Tibial artery (tissue), 4 donors: Measurements from ENCODE around the gene DYNC1I1.

Experiments used
- DNase-seq, 2 donors: peaks; one replicate each; pipeline ENCODE4 v3.0.0-alpha.2; 2019
- H3K27ac ChIP-seq, 2 donors: fragments of 200-600 bp; sonication (generic) in 1 of 2; 1 replicate in 1 of 2; 2 replicates in 1 of 2; pipeline ENCODE4 v1.5.1; 2018 to 2019; ENCODE audit warnings: mild to moderate bottlenecking in 1 of 2
- H3K27me3 ChIP-seq, 2 donors: fragments of 200-600 bp; sonication (generic) in 1 of 2; one replicate each; pipeline versions ENCODE4 v1.5.1 to v1.6.0; 2016 to 2019
- H3K36me3 ChIP-seq, 3 donors: fragments of 200-600 bp; sonication (generic) in 2 of 3; one replicate each; pipeline ENCODE4 v1.5.1; 2016 to 2019; ENCODE audit warnings: mild to moderate bottlenecking in 2 of 3
- H3K4me1 ChIP-seq, 4 donors: fragments of 200-600 bp; sonication (generic) in 2 of 4; 1 replicate in 3 of 4; 2 replicates in 1 of 4; pipeline ENCODE4 v1.5.1; 2016 to 2019
- H3K4me3 ChIP-seq, 2 donors: fragments of 200-600 bp; sonication (generic) in 1 of 2; 1 replicate in 1 of 2; 2 replicates in 1 of 2; pipeline ENCODE4 v1.5.1; 2018 to 2019; ENCODE audit warnings: mild to moderate bottlenecking in 2 of 2
- H3K9me3 ChIP-seq, 3 donors: fragments of 200-600 bp; sonication (generic) in 1 of 3; one replicate each; pipeline ENCODE4 v1.5.1; 2016 to 2019
- CTCF ChIP-seq, 2 experiments: fragments of 200-600 bp in 1 of 2; fragments of 450-650 bp in 1 of 2; IDR thresholded peaks; one replicate each; pipeline ENCODE4 v1.5.1; 2017 to 2019; ENCODE audit warnings: antibody characterized with exemption in 2 of 2, mild to moderate bottlenecking in 1 of 2, moderate library complexity in 1 of 2
- intact Hi-C: fragments of 100-400 bp; cut with DNase I; formaldehyde crosslinking; loops from one replicate; pipeline ENCODE4 v1.15.0; 2023; ENCODE audit warnings: low total_unique reads

The DYNC1I1 gene

GRCh38 chr7:95788884-95789283 is 16.5 kb downstream of the DYNC1I1 start:
- H3K36me3 ChIP-seq = no peaks in the 10 kb centered on the region
- no peak overlapping the region for H3K27ac ChIP-seq
- no peak for TF ChIP-seq CTCF (IDR thresholded peaks at IDR 0.05)
- H3K4me1 ChIP-seq = peaks cover 0 to 14% (median 4%) of the 10 kb centered on the region in 4 donors
- no peaks in the 10 kb centered on the region for H3K27me3 ChIP-seq
- H3K4me3 ChIP-seq = no peak overlapping the region
- DNase-seq = no peak
- no peaks in the 10 kb centered on the region for H3K9me3 ChIP-seq
- intact Hi-C loops = no loop called here

DNA sequence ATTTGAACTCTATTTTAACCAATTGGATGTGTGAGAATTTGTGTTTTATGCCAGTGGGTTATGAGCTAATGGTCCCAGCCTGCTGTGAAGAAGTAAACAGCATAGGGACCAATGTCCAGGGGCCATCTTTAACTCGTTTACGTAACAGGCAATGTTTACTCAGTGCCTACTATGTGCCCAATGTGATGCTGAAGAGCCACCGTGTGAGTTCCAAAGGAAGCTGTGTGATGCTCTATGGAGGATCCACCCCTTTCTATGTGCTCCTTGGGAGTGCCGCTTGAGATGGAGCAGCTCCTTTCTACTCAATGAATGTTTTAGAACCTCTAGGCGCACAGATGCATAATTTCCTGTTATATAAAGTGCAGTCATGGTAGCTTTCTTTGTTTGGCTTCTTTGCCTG is 21.3 kb downstream of the DYNC1I1 start:
- Histone ChIP-seq H3K27me3 (no peaks in the 10 kb centered on the region), H3K9me3 (no peaks in the 10 kb centered on the region), H3K4me1 (no peaks in the 10 kb centered on the region), H3K4me3 (no peak overlapping the region), H3K27ac (no peak overlapping the region), H3K36me3 (no peaks in the 10 kb centered on the region)
- intact Hi-C loops = no loop called here
- TF ChIP-seq CTCF (IDR thresholded peaks at IDR 0.05) = no peak
- no peak for DNase-seq

- H3K4me1 ChIP-seq = no peaks in the 10 kb centered on the region
Measured at GRCh38 chr7:95794917-95795515, 22.7 kb downstream of the DYNC1I1 start.

GRCh38 chr7:95796617-95797016 is 24.3 kb downstream of the DYNC1I1 start:
- no peak for TF ChIP-seq CTCF (IDR thresholded peaks at IDR 0.05)
- H3K4me1 ChIP-seq = no peaks in the 10 kb centered on the region
- H3K4me3 ChIP-seq = no peak overlapping the region
- intact Hi-C loops = no loop called here
- H3K27ac ChIP-seq = no peak overlapping the region
- H3K36me3 ChIP-seq = no peaks in the 10 kb centered on the region
- H3K27me3 ChIP-seq = no peaks in the 10 kb centered on the region
- no peaks in the 10 kb centered on the region for H3K9me3 ChIP-seq
- no peak for DNase-seq

More at GRCh38 chr7:95794917-95795515, 22.7 kb downstream of the DYNC1I1 start:
- no peak overlapping the region for H3K27ac ChIP-seq
- H3K9me3 ChIP-seq = no peaks in the 10 kb centered on the region
- H3K27me3 ChIP-seq = no peaks in the 10 kb centered on the region
- peak; percentile 24 to 25 for TF ChIP-seq CTCF (IDR thresholded peaks at IDR 0.05)
- H3K4me3 ChIP-seq = no peak overlapping the region
- intact Hi-C loops = no loop called here
- no peaks in the 10 kb centered on the region for H3K36me3 ChIP-seq
- DNase-seq = no peak

- no peak for DNase-seq
- TF ChIP-seq CTCF (IDR thresholded peaks at IDR 0.05) = no peak
- H3K4me1 ChIP-seq = no peaks in the 10 kb centered on the region
- H3K9me3 ChIP-seq = no peaks in the 10 kb centered on the region
- no peaks in the 10 kb centered on the region for H3K36me3 ChIP-seq
- no peak overlapping the region for H3K4me3 ChIP-seq
- H3K27ac ChIP-seq = no peak overlapping the region
- intact Hi-C loops = no loop called here
- no peaks in the 10 kb centered on the region for H3K27me3 ChIP-seq
Measured at GRCh38 chr7:95798401-95798930, 26.1 kb downstream of the DYNC1I1 start.
